ENCODE measurements around the gene DIPK1A.
"Not testable (repeated sequence)": the region's sequence is repeated elsewhere in the genome, so short reads cannot be mapped to it uniquely, and the experiment has no call there.

The DIPK1A gene

GRCh38 chr1:92985101-92985500 lies 23.8 kb upstream of the DIPK1A start:
- no peak for DNase-seq (ENCODE audit: low read depth in 2 of 2)
- no peak for TF ChIP-seq CTCF (IDR thresholded peaks at IDR 0.05; ENCODE audit: low read depth, low read length)
- H3K4me3 ChIP-seq (replicated peaks in 1 of 2; ENCODE audit: low read depth in 2 of 2, low read length in 2 of 2), result no peak overlapping the region

GRCh38 chr1:92980732-92981647 lies 19.7 kb upstream of the DIPK1A start:
- DNase-seq (ENCODE audit: low read depth in 2 of 2), result no peak
- no peak overlapping the region for H3K4me3 ChIP-seq (replicated peaks in 1 of 2; ENCODE audit: low read depth in 2 of 2, low read length in 2 of 2)
- TF ChIP-seq CTCF (IDR thresholded peaks at IDR 0.05; ENCODE audit: low read depth, low read length), result no peak

- no peak for TF ChIP-seq CTCF (IDR thresholded peaks at IDR 0.05; ENCODE audit: low read depth, low read length)
- no peak for DNase-seq (ENCODE audit: low read depth in 2 of 2)
- H3K4me3 ChIP-seq (replicated peaks in 1 of 2; ENCODE audit: low read depth in 2 of 2, low read length in 2 of 2), result no peak overlapping the region
Observed at GRCh38 chr1:92975551-92976232, 14.4 kb upstream of the DIPK1A start.

- not testable (repeated sequence) for DNase-seq (ENCODE audit: low read depth in 2 of 2); H3K4me3 ChIP-seq (replicated peaks in 1 of 2; ENCODE audit: low read depth in 2 of 2, low read length in 2 of 2)
Observed at GRCh38 chr1:92974112-92974511, 12.8 kb upstream of the DIPK1A start.

GRCh38 chr1:92973203-92973897 lies 12.1 kb upstream of the DIPK1A start:
- no peak overlapping the region for H3K4me3 ChIP-seq (replicated peaks in 1 of 2; ENCODE audit: low read depth in 2 of 2, low read length in 2 of 2)
- no peak for TF ChIP-seq CTCF (IDR thresholded peaks at IDR 0.05; ENCODE audit: low read depth, low read length)
- DNase-seq (ENCODE audit: low read depth in 2 of 2), result no peak

GRCh38 chr1:92972409-92973129 lies 11.3 kb upstream of the DIPK1A start:
- TF ChIP-seq CTCF (IDR thresholded peaks at IDR 0.05; ENCODE audit: low read depth, low read length), result no peak
- DNase-seq (ENCODE audit: low read depth in 2 of 2), result no peak
- H3K4me3 ChIP-seq (replicated peaks in 1 of 2; ENCODE audit: low read depth in 2 of 2, low read length in 2 of 2), result no peak overlapping the region

- not testable (repeated sequence) for H3K4me3 ChIP-seq (replicated peaks in 1 of 2; ENCODE audit: low read depth in 2 of 2, low read length in 2 of 2); DNase-seq (ENCODE audit: low read depth in 2 of 2)
Observed at GRCh38 chr1:92971932-92972331, 10.7 kb upstream of the DIPK1A start.
